Choroid plexus epithelial cell (primary cell): ENCODE results near the gene DPP10.

Experiments used
- DNase-seq: peaks from one replicate; pipeline ENCODE4 v3.0.0-alpha.2; 2010; ENCODE audit warnings: low read depth
- H3K4me3 ChIP-seq: 2 replicates; pipeline ENCODE4 v1.5.1; 2011; ENCODE audit warnings: low read depth, mild to moderate bottlenecking, control low read depth, low read length, moderate library complexity
- CTCF ChIP-seq: conservative IDR thresholded peaks from 2 replicates; pipeline ENCODE4 v1.5.1; 2011; ENCODE audit warnings: low read depth, mild to moderate bottlenecking, control low read depth, inconsistent platforms, low read length, moderate library complexity

Gene DPP10

GRCh38 chr2:114699423-114699944, 257.0 kb downstream of the DPP10 start:
- DNase-seq = no peak
- H3K4me3 ChIP-seq = no peak overlapping the region
- no peak for TF ChIP-seq CTCF

GRCh38 chr2:114700440-114700839, 258.0 kb downstream of the DPP10 start:
- TF ChIP-seq CTCF = no peak
- DNase-seq = no peak
- H3K4me3 ChIP-seq = no peak overlapping the region

- H3K4me3 ChIP-seq = no peak overlapping the region
- TF ChIP-seq CTCF = no peak
Observed at GRCh38 chr2:114709936-114710850, 267.8 kb downstream of the DPP10 start.

GRCh38 chr2:114714313-114714712, 271.9 kb downstream of the DPP10 start:
- DNase-seq = no peak
- no peak for TF ChIP-seq CTCF
- H3K4me3 ChIP-seq = no peak overlapping the region

More at GRCh38 chr2:114709936-114710850, 267.8 kb downstream of the DPP10 start:
- no peak for DNase-seq

- no peak for TF ChIP-seq CTCF
- H3K4me3 ChIP-seq = no peak overlapping the region
- no peak for DNase-seq
Observed at GRCh38 chr2:114717049-114717448, 274.6 kb downstream of the DPP10 start.

- H3K4me3 ChIP-seq = no peak overlapping the region
- DNase-seq = no peak
- TF ChIP-seq CTCF = no peak
Observed at GRCh38 chr2:114724454-114724853, 282.0 kb downstream of the DPP10 start.
